HepG2 (cell line): ENCODE results near the gene APBA3. TPM values are rescaled to one million over a fixed set of nuclear protein-coding genes. Genes with fewer than 3 reads are reported as not detected.

Experiments
- ATF1 ChIP-seq: IDR thresholded peaks from 2 replicates; pipeline ENCODE4 v1.6.1; 2016; ENCODE audit warnings: mild to moderate bottlenecking, control low read depth
- FOXM1 ChIP-seq: sonication (generic); formaldehyde crosslinking; IDR thresholded peaks from 2 replicates; pipeline ENCODE4 v1.5.0; 2020; ENCODE audit warnings: missing genetic modification reagents
- GABPB1 ChIP-seq: IDR thresholded peaks from 2 replicates; pipeline ENCODE4 v1.6.1; 2016; ENCODE audit warnings: mild to moderate bottlenecking, missing genetic modification reagents, moderate library complexity, missing compliant biosample characterization
- GATAD2A ChIP-seq: IDR thresholded peaks from 2 replicates; pipeline ENCODE4 v1.6.1; 2016
- HNRNPUL1 ChIP-seq: fragments of 200-400 bp; formaldehyde crosslinking; IDR thresholded peaks from 2 replicates; pipeline ENCODE4 v1.6.1; 2017; ENCODE audit warnings: low read depth, mild to moderate bottlenecking, low read length, moderate library complexity
- KDM4B ChIP-seq: sonication (generic); formaldehyde crosslinking; IDR thresholded peaks from 2 replicates; pipeline ENCODE4 v1.4.0; 2020; ENCODE audit warnings: missing genetic modification reagents
- NR2F1 ChIP-seq, 2 experiments: fragments of 450-650 bp in 1 of 2; formaldehyde crosslinking in 1 of 2; IDR thresholded peaks; 2 replicates each; pipeline versions ENCODE4 v1.5.0 to v1.6.1; 2016 to 2020; ENCODE audit warnings: mild to moderate bottlenecking in 1 of 2, missing compliant biosample characterization in 1 of 2, missing genetic modification reagents in 1 of 2, moderate library complexity in 1 of 2
- TFDP2 ChIP-seq: sonication (generic); formaldehyde crosslinking; IDR thresholded peaks from 2 replicates; pipeline ENCODE4 v1.4.0; 2020; ENCODE audit warnings: missing genetic modification reagents
- ZBTB4 ChIP-seq: sonication (generic); formaldehyde crosslinking; IDR thresholded peaks from 2 replicates; pipeline ENCODE4 v1.4.0; 2020; ENCODE audit warnings: missing genetic modification reagents, mild to moderate bottlenecking, borderline replicate concordance
- ZIK1 ChIP-seq: sonication (generic); formaldehyde crosslinking; IDR thresholded peaks from 2 replicates; pipeline ENCODE4 v1.5.0; 2020; ENCODE audit warnings: mild to moderate bottlenecking, low read depth, missing genetic modification reagents, borderline replicate concordance
- ZMYM2 ChIP-seq: sonication (generic); formaldehyde crosslinking; IDR thresholded peaks from 2 replicates; pipeline ENCODE4 v1.8.0; 2022; ENCODE audit warnings: mild to moderate bottlenecking, missing genetic modification reagents
- ZNF124 ChIP-seq: sonication (generic); formaldehyde crosslinking; IDR thresholded peaks from 2 replicates; pipeline ENCODE4 v1.4.0; 2020; ENCODE audit warnings: missing genetic modification reagents
- ZNF143 ChIP-seq: sonication (generic); formaldehyde crosslinking; IDR thresholded peaks from 2 replicates; pipeline ENCODE4 v1.4.0; 2020; ENCODE audit warnings: missing genetic modification reagents
- ZNF225 ChIP-seq: sonication (generic); formaldehyde crosslinking; IDR thresholded peaks from 2 replicates; pipeline ENCODE4 v1.4.0; 2020; ENCODE audit warnings: mild to moderate bottlenecking, missing genetic modification reagents
- ZNF235 ChIP-seq: sonication (generic); formaldehyde crosslinking; IDR thresholded peaks from 2 replicates; pipeline ENCODE4 v1.8.1; 2023; ENCODE audit warnings: mild to moderate bottlenecking, missing genetic modification reagents, borderline replicate concordance
- ZNF256 ChIP-seq: sonication (generic); formaldehyde crosslinking; conservative IDR thresholded peaks from 2 replicates; pipeline ENCODE4 v1.4.0; 2020; ENCODE audit warnings: missing genetic modification reagents
- ZNF350 ChIP-seq: sonication (generic); formaldehyde crosslinking; IDR thresholded peaks from 2 replicates; pipeline ENCODE4 v1.4.0; 2020; ENCODE audit warnings: mild to moderate bottlenecking, low read depth, missing genetic modification reagents, borderline replicate concordance
- ZNF441 ChIP-seq: sonication (generic); formaldehyde crosslinking; IDR thresholded peaks from 2 replicates; pipeline ENCODE4 v1.7.0; 2021; ENCODE audit warnings: missing genetic modification reagents, borderline replicate concordance
- ZNF572 ChIP-seq: sonication (generic); formaldehyde crosslinking; IDR thresholded peaks from 2 replicates; pipeline ENCODE4 v1.5.1; 2020; ENCODE audit warnings: mild to moderate bottlenecking, missing genetic modification reagents
- ZNF580 ChIP-seq: IDR thresholded peaks from 2 replicates; pipeline ENCODE4 v1.6.1; 2016; ENCODE audit warnings: low read depth, borderline replicate concordance
- ZNF615 ChIP-seq: sonication (generic); formaldehyde crosslinking; IDR thresholded peaks from 2 replicates; pipeline ENCODE4 v1.5.0; 2020; ENCODE audit warnings: mild to moderate bottlenecking, missing genetic modification reagents, borderline replicate concordance
- ZNF672 ChIP-seq: sonication (generic); formaldehyde crosslinking; IDR thresholded peaks from 2 replicates; pipeline ENCODE4 v1.8.1; 2022; ENCODE audit warnings: missing genetic modification reagents
- ZNF770 ChIP-seq: sonication (generic); formaldehyde crosslinking; IDR thresholded peaks from 2 replicates; pipeline ENCODE4 v1.5.0; 2020; ENCODE audit warnings: mild to moderate bottlenecking, missing genetic modification reagents
- polyA plus RNA-seq, 8 experiments: library from polyadenylated mRNA; depleted of rRNA in 3 of 8; stranded (reverse) in 7 of 8; unstranded in 1 of 8; fragments of >200 nt; fragmentation: Illumina TruSeq in 4 of 8; extraction: Trizol in 4 of 8; gene quantifications; 2 replicates each; pipeline versions ENCODE4 v1.2.1 to v1.2.3, GENCODE V29; 2011 to 2016; ENCODE audit warnings: low read depth in 4 of 8, missing spikeins in 1 of 8, mixed read lengths in 1 of 8; ENCODE audit not compliant: insufficient read depth in 1 of 8
- total RNA-seq, 5 experiments: library from RNA; depleted of rRNA; stranded (reverse); fragments of >200 nt; fragmentation: Illumina TruSeq; extraction: Trizol; gene quantifications; 2 replicates each; pipeline ENCODE4 v1.2.3, GENCODE V29; 2016; ENCODE audit warnings: low read depth in 1 of 5

The APBA3 gene
- total and polyA plus RNA-seq, 2 of the 13 experiments (the other 11 are each of a cell fraction or from before 2014, with no cell fraction given): 14.2 to 14.3 TPM

- peak; percentile 99 for TF ChIP-seq ZMYM2
- TF ChIP-seq KDM4B (CRISPR knock-in tag): peak; percentile 84; the same call in 1 of the 2 replicates
- peak; percentile 53; the same call in 1 of the 2 replicates for TF ChIP-seq ZNF441
- no peak for TF ChIP-seq ATF1
- no peak for TF ChIP-seq ZNF672 (CRISPR knock-in tag)
- no peak for TF ChIP-seq HNRNPUL1
- no peak for TF ChIP-seq FOXM1 (CRISPR knock-in tag)
- peak; percentile 43; the same call in 1 of the 2 replicates for TF ChIP-seq TFDP2
- no peak for TF ChIP-seq ZNF225 (CRISPR knock-in tag)
- no peak for TF ChIP-seq ZNF235 (CRISPR knock-in tag)
- TF ChIP-seq ZBTB4: peak; percentile 84
- no peak for TF ChIP-seq ZNF615 (CRISPR knock-in tag)
- peak; percentile 55; the same call in 1 of the 2 replicates for TF ChIP-seq ZNF143 (CRISPR knock-in tag)
- peak; percentile 87 for TF ChIP-seq GATAD2A
- TF ChIP-seq ZNF124 (CRISPR knock-in tag): 0 out of 2 replicates have a peak, but pooled peaks have one; percentile 73
- peak; percentile 76 for TF ChIP-seq ZNF770 (CRISPR knock-in tag)
- TF ChIP-seq ZNF572 (CRISPR knock-in tag): peak; percentile 93
- 0 out of 4 replicates have a peak, but pooled peaks of 1 of the 2 experiments have one; percentile 23 for TF ChIP-seq NR2F1 (CRISPR knock-in tag; IDR thresholded peaks at IDR 0.05)
- TF ChIP-seq ZNF256: no peak; the same call in 1 of the 2 replicates
- TF ChIP-seq ZIK1 (CRISPR knock-in tag): 0 out of 2 replicates have a peak, but pooled peaks have one; percentile 44
- peak; percentile 75 for TF ChIP-seq ZNF350
- TF ChIP-seq ZNF580 (CRISPR knock-in tag): peak; percentile 71; the same call in 1 of the 2 replicates
- peak; percentile 42 for TF ChIP-seq GABPB1 (CRISPR knock-in tag)
Observed at GRCh38 chr19:3710265-3710812, 51.2 kb downstream of the APBA3 start (continued).
